Kidney (tissue), 14 donors: ENCODE data around the gene LAIR1. TPM values are rescaled to one million over a fixed set of nuclear protein-coding genes. Genes with fewer than 3 reads are reported as not detected.
"Not testable (repeated sequence)": the region's sequence is repeated elsewhere in the genome, so short reads cannot be mapped to it uniquely, and the experiment has no call there.

Source experiments
- DNase-seq, 5 donors: peaks; one replicate each; pipeline ENCODE4 v3.0.0-alpha.2; 2013 to 2020
- FAIRE-seq: peaks from 2 replicates; lab custom pipeline; 2012; peaks lifted over from hg19 to GRCh38; lab: Jason Lieb, UNC
- H3K27ac ChIP-seq, 2 donors: one replicate each; pipeline ENCODE4 v1.7.0; 2013; ENCODE audit warnings: low read depth in 2 of 2, low read length in 2 of 2, inconsistent platforms in 1 of 2
- H3K27me3 ChIP-seq: one replicate; pipeline ENCODE4 v1.7.1; 2013; ENCODE audit warnings: low read length, inconsistent platforms; ENCODE audit not compliant: control insufficient read depth, insufficient read depth
- H3K36me3 ChIP-seq, 3 donors: one replicate each; pipeline versions ENCODE4 v1.7.0 to v1.7.1; 2013; ENCODE audit warnings: low read length in 3 of 3, control low read depth in 1 of 3, inconsistent platforms in 1 of 3; ENCODE audit not compliant: insufficient read depth in 3 of 3, control insufficient read depth in 2 of 3
- H3K4me1 ChIP-seq, 3 donors: one replicate each; pipeline versions ENCODE4 v1.7.0 to v1.7.1; 2013; ENCODE audit warnings: low read length in 3 of 3, inconsistent platforms in 1 of 3, low read depth in 1 of 3; ENCODE audit not compliant: control insufficient read depth in 2 of 3, insufficient read depth in 2 of 3
- H3K4me3 ChIP-seq, 3 donors: one replicate each; pipeline versions ENCODE4 v1.7.0 to v1.8.1; 2013; ENCODE audit warnings: low read length in 3 of 3, control low read depth in 1 of 3, inconsistent platforms in 1 of 3
- H3K9ac ChIP-seq, 3 donors: one replicate each; pipeline versions ENCODE4 v1.7.0 to v1.7.1; 2013; ENCODE audit warnings: low read length in 3 of 3, control low read depth in 1 of 3, inconsistent platforms in 1 of 3
- H3K9me3 ChIP-seq, 3 donors: one replicate each; pipeline versions ENCODE4 v1.7.0 to v1.7.1; 2013; ENCODE audit warnings: low read length in 3 of 3, control low read depth in 1 of 3, inconsistent platforms in 1 of 3; ENCODE audit not compliant: control insufficient read depth in 2 of 3, insufficient read depth in 1 of 3
- intact Hi-C: fragments of 100-400 bp; cut with DNase I; formaldehyde crosslinking; loops from one replicate; pipeline ENCODE4 v1.11.1; 2022
- polyA plus RNA-seq: library from polyadenylated mRNA; stranded (reverse); fragments of 350-450 nt; fragmentation: Illumina TruSeq; extraction: RNeasy Lipid Tissue Mini Kit (QIAGEN cat#74804); gene quantifications from one replicate; pipeline ENCODE4 v1.2.3, GENCODE V29; 2014; ENCODE audit warnings: low read depth, low replicate concordance; ENCODE audit not compliant: insufficient read depth
- total RNA-seq: library from RNA; stranded (reverse); fragmentation: NEBNext Ultra II Directional; extraction: Animal tissue kit (Norgen Biotek cat#: 25700); gene quantifications from one replicate; pipeline ENCODE4 v1.2.1, GENCODE V29; 2021
- TF ChIP-seq, protein P1 (sequence below): IDR thresholded peaks from 3 replicates; pipeline ENCODE4 v1.5.1; 2012; ENCODE audit warnings: mild to moderate bottlenecking, moderate library complexity, borderline replicate concordance; ENCODE audit not compliant: insufficient read depth; ENCODE audit errors: extremely low read depth
- donor health status: control.
- donor health status: control.
- donor health status: control.
- donor health status: control.
- donor health status: control.
- donor health status: DM: yes; HTN: yes; CAD: no.
- donor health status: Normal renal cell carcinoma (clear cell type).

Gene LAIR1
- total and polyA plus RNA-seq, 2 donors from 2014 or later = 4.1 to 41.9 TPM

DNA sequence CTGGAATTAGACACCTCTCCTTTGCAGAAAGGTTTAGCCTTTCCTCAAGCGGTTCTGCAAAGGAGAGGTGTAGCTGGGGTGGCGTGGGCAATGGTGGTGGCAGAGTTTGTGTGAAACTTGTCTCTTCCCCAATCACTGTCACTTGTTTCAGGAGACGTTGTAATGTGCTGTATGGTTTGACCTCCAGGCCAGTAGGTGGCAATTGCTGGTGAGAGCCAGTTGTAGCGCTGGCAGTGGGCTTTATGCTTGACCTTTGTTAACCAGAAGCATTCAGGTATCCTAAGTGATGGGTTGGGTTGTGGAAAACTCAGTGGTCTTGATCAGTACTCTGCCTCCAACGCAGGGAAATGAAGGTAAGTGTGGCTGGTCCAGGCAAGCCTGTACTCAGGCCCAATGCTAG, 39.1 kb downstream of the LAIR1 start:
- Histone ChIP-seq H3K4me3 (no peak overlapping the region), H3K9ac (no peak overlapping the region), H3K27me3 (peaks cover 4% of the 10 kb centered on the region), H3K36me3 (no peaks in the 10 kb centered on the region), H3K9me3 (no peaks in the 10 kb centered on the region), H3K4me1 (no peaks in the 10 kb centered on the region), H3K27ac (no peak overlapping the region)
- intact Hi-C loops = no loop called here
- TF ChIP-seq, protein P1, sequence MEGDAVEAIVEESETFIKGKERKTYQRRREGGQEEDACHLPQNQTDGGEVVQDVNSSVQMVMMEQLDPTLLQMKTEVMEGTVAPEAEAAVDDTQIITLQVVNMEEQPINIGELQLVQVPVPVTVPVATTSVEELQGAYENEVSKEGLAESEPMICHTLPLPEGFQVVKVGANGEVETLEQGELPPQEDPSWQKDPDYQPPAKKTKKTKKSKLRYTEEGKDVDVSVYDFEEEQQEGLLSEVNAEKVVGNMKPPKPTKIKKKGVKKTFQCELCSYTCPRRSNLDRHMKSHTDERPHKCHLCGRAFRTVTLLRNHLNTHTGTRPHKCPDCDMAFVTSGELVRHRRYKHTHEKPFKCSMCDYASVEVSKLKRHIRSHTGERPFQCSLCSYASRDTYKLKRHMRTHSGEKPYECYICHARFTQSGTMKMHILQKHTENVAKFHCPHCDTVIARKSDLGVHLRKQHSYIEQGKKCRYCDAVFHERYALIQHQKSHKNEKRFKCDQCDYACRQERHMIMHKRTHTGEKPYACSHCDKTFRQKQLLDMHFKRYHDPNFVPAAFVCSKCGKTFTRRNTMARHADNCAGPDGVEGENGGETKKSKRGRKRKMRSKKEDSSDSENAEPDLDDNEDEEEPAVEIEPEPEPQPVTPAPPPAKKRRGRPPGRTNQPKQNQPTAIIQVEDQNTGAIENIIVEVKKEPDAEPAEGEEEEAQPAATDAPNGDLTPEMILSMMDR = no peak
- DNase-seq (peak in 1 of 5 donors; percentile 23), FAIRE-seq (no peak)

- Histone ChIP-seq H3K4me3 (no peak overlapping the region), H3K27ac (no peak overlapping the region), H3K27me3 (peaks cover 4% of the 10 kb centered on the region), H3K9ac (no peak overlapping the region), H3K36me3 (no peaks in the 10 kb centered on the region), H3K4me1 (no peaks in the 10 kb centered on the region), H3K9me3 (no peaks in the 10 kb centered on the region)
- TF ChIP-seq, protein P1 = peak; percentile 58
- FAIRE-seq (no peak), DNase-seq (peak in 3 of 5 donors; percentile 43 to 56 (median 52))
- intact Hi-C loops = no loop called here
Observed at GRCh38 chr19:54325194-54325621, 39.5 kb downstream of the LAIR1 start.

GRCh38 chr19:54324071-54324470, 40.7 kb downstream of the LAIR1 start:
- no peaks in the 10 kb centered on the region for H3K4me1 ChIP-seq
- intact Hi-C loops = no loop called here
- H3K27ac ChIP-seq = no peak overlapping the region
- H3K27me3 ChIP-seq = peaks cover 4% of the 10 kb centered on the region
- H3K36me3 ChIP-seq = no peaks in the 10 kb centered on the region
- H3K9me3 ChIP-seq = no peaks in the 10 kb centered on the region
- DNase-seq = no peak
- H3K4me3 ChIP-seq = no peak overlapping the region
- H3K9ac ChIP-seq = no peak overlapping the region
- FAIRE-seq = no peak
- TF ChIP-seq, protein P1 = no peak

- H3K36me3 ChIP-seq, H3K9me3 ChIP-seq, H3K9ac ChIP-seq, intact Hi-C loops, H3K4me1 ChIP-seq, FAIRE-seq, H3K27ac ChIP-seq, H3K4me3 ChIP-seq, H3K27me3 ChIP-seq, DNase-seq: not testable (repeated sequence)
Observed at GRCh38 chr19:54322934-54323333, 41.8 kb downstream of the LAIR1 start.

GRCh38 chr19:54322295-54322694, 42.4 kb downstream of the LAIR1 start:
- FAIRE-seq, H3K9ac ChIP-seq, intact Hi-C loops, H3K27ac ChIP-seq, H3K4me1 ChIP-seq, H3K4me3 ChIP-seq, H3K36me3 ChIP-seq, H3K27me3 ChIP-seq, H3K9me3 ChIP-seq: not testable (repeated sequence)
- peak in 1 of 5 donors; percentile 23 for DNase-seq
